NCI-H1930 (cell line): Measurements from ENCODE around the gene SPACA4.

ENCODE experiments used
- DNase-seq, 2 experiments: peaks; one replicate each; lab custom pipeline; 2025; lab: John Stamatoyannopoulos, UW

SPACA4 gene

GRCh38 chr19:48596679-48597465, 9.7 kb upstream of the SPACA4 start:
- no peak for DNase-seq

GRCh38 chr19:48598996-48599700, 7.4 kb upstream of the SPACA4 start:
- no peak for DNase-seq

- DNase-seq = no peak
These were observed 5.7 kb upstream of the SPACA4 start for GRCh38 chr19:48600679-48601417.

- DNase-seq = no peak
These were observed 3.5 kb upstream of the SPACA4 start for GRCh38 chr19:48603001-48603400.

GRCh38 chr19:48603449-48603848, 3.1 kb upstream of the SPACA4 start:
- DNase-seq = no peak

GRCh38 chr19:48603850-48604249, 2.7 kb upstream of the SPACA4 start:
- DNase-seq = no peak

- DNase-seq = no peak
These were observed 815 bp downstream of the SPACA4 start for GRCh38 chr19:48607359-48607755.

GRCh38 chr19:48608798-48609263, 2.3 kb downstream of the SPACA4 start:
- peak in 1 of 2 experiments; percentile 34 for DNase-seq

GRCh38 chr19:48609571-48610108, 3.1 kb downstream of the SPACA4 start:
- DNase-seq = no peak

GRCh38 chr19:48611872-48612271, 5.3 kb downstream of the SPACA4 start:
- no peak for DNase-seq

GRCh38 chr19:48613024-48613851, 6.7 kb downstream of the SPACA4 start:
- DNase-seq = no peak

- DNase-seq = no peak
These were observed 7.4 kb downstream of the SPACA4 start for GRCh38 chr19:48613852-48614435.

- DNase-seq = no peak
These were observed 8.1 kb downstream of the SPACA4 start, which contains the start of gene FAM83E for GRCh38 chr19:48614436-48615230. Gene FAM83E, minus strand, starts transcription at chr19:48615076. Its CDS starts 1,704 bp downstream, at chr19:48613372.

GRCh38 chr19:48615231-48616040, 8.9 kb downstream of the SPACA4 start:
- no peak for DNase-seq

- no peak for DNase-seq
These were observed 9.5 kb downstream of the SPACA4 start for GRCh38 chr19:48616041-48616436.

- DNase-seq = no peak
These were observed 10.0 kb downstream of the SPACA4 start for GRCh38 chr19:48616491-48617056.

GRCh38 chr19:48617146-48617937, 10.8 kb downstream of the SPACA4 start:
- no peak for DNase-seq
